Islet precursor cell (in vitro differentiated cells): ENCODE measurements around the gene DEPDC1.
"Not testable (repeated sequence)": the region's sequence is repeated elsewhere in the genome, so short reads cannot be mapped to it uniquely, and the experiment has no call there.

ENCODE experiments used
- DNase-seq: peaks from one replicate; pipeline ENCODE4 v3.0.0-alpha.2; 2018

DEPDC1 gene, protein sequence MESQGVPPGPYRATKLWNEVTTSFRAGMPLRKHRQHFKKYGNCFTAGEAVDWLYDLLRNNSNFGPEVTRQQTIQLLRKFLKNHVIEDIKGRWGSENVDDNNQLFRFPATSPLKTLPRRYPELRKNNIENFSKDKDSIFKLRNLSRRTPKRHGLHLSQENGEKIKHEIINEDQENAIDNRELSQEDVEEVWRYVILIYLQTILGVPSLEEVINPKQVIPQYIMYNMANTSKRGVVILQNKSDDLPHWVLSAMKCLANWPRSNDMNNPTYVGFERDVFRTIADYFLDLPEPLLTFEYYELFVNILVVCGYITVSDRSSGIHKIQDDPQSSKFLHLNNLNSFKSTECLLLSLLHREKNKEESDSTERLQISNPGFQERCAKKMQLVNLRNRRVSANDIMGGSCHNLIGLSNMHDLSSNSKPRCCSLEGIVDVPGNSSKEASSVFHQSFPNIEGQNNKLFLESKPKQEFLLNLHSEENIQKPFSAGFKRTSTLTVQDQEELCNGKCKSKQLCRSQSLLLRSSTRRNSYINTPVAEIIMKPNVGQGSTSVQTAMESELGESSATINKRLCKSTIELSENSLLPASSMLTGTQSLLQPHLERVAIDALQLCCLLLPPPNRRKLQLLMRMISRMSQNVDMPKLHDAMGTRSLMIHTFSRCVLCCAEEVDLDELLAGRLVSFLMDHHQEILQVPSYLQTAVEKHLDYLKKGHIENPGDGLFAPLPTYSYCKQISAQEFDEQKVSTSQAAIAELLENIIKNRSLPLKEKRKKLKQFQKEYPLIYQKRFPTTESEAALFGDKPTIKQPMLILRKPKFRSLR

DNA sequence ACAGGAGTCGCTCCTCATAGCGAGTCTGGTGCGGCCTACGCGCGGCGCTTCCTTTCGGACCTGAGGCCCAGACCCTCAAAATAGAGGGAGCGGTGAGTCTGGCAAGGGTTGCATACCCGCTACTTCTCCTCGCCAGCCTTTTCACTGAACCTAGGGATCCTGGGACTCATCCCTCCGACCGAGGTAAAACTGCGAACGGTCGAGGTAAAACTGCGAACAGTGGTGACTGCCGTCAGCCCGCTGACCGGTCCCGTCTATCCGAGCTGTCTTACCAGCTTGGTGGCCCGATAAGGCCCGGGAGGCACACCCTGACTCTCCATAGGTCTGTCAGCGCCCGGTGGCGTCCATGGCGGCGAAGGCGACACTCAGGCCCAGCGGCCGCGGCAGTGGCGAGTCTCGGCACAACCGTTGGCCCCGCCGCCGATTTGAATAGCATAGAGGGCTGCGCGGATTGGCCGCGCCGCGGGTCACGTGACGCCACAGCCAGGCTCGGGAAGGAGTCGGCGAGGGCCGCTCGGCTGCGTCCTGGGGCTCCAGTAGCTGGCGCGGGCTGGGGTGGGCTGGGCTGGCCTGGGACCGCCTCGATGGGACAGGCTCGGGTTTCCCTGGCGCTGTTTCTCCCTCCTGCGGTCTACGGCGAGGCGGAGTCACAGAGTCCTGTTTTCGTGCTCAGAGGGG, at the start of gene DEPDC1:
TSS of gene DEPDC1 (minus strand) at position 403 of the 678 bp plus-strand sequence. CDS start at position 320, 83 bp downstream.
- DNase-seq = peak; percentile 99

DNA sequence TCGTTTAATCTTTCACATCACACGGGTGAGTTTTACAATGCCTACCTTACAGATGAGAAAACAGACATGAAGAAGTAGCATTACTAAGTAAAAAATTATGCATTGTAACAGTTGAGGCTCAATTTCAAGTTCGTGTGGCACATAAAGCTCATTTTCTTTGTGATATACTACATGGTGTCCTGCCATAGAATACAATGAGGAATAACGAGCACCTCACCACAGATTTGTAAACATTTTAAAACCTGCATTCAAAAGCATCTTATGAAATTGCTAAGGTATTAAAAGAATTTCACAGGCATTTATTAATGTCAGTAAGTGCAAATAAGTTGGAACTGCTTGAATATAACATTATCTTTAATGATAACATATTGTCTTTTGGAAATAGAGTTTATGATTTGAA, 47.8 kb upstream of the DEPDC1 start:
- no peak for DNase-seq

DNA sequence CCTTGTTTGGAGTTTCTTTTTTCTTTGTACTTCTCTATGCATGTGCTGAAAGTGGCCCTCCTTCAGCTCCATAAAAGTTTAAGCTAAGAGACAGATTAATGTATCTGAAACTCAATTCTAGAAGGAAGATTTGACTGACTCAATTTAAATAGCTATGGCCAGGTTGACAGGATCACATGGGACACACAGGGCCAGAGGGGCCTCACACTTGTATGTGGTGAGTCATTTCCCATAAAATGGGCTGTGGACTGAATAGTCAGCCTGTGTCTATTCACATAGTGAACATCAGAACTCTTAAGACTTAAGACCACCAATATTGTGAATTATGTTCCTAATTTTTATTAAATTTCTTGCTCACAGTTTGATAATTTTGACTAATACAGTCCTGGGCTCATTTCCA, 45.7 kb upstream of the DEPDC1 start:
- peak; percentile 78 for DNase-seq

DNA sequence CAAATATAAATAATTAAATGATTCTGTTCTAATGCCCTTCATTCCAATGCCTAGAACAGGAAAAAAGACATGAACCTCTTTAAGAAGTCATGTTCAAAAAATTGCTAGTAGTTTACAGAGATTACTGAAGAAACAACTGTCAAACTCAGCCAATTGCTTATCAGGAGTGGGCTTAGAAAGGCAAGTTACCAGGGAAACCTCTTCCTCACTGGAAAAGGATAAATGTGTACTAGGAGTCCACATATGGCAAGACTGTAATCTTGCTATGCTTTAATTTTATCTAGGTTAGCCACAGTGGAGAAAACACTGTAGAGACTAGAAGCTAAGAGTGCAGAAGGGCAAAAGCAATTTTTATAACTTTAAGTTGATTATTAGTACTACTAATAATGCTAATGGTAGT, 42.1 kb upstream of the DEPDC1 start:
- DNase-seq = no peak

DNA sequence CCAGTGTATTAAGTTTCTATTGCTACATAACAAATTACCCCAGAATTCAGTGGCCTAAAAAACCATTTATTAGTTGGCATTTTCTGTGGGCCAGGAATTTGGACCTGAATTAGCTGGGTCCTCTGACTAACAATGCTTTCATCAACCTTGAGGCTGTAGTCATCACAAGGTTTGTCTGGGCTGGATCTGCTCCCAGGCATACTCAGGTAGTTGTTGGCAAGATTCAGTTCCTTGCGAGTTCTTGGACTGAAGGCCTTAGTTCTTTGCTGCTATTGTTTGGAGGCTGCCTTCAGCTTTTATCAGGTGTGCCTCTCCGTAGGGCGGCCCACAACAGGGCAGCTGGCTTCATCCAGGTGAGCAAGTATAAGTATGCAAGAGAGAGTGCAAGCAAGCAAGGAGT, 31.4 kb upstream of the DEPDC1 start:
- no peak for DNase-seq

DNA sequence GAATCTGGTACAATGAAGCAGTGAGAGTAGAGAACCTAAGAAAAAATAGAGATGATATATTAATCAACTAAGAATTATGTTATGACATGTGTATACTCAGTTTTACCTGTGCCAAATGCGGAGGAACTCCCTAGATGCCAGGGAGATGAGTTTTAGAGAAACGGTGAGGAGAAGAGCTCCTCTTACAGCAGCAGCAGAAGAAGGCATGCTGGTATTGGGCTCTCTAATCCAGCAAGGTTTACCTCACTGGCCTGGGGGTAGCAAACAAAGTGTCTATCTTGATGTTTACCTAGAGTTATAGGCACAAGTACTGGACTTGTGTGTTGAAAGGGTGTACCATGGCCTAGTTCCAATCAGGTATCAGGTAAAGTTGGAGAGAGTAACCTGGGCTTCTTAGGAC, 28.9 kb upstream of the DEPDC1 start:
- no peak for DNase-seq

DNA sequence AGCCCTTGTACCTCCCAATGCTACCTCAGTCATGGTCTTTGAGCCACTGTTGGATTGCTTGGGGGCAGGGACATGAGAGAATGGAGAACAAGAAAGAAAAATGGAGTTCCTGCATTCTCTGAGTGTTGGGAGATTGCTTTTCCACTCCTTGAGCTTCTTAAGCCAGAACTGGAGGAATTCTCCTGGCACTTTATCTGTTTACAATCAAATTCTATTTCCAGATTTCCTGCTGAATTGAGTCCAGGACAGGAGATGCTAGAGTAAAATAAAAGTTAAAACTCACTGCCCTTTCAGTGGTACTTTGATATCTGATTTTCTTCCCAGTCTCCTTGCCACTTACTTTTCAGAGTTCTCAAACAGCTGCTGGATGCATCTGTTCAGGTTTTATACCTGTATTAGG, 24.4 kb upstream of the DEPDC1 start:
- DNase-seq = no peak

DNA sequence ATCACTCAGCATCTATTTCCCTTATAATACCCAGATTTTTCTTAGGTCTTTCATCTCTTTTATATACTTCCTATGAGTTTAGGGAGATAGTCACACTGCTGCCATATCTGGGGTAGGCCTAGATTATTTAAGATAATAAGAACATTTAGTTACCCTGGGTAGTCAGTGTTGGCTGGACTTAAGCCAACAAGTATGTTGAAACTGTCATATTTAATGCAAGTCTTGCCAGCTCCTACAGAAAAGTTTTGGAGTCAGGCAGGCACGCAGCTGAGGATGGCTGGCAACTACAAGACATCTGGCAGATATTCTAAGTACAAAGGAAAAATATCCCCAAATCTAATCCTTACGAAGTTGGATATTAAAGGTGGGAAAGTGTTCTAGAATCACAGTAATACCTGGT, 19.2 kb upstream of the DEPDC1 start:
- DNase-seq = no peak

DNA sequence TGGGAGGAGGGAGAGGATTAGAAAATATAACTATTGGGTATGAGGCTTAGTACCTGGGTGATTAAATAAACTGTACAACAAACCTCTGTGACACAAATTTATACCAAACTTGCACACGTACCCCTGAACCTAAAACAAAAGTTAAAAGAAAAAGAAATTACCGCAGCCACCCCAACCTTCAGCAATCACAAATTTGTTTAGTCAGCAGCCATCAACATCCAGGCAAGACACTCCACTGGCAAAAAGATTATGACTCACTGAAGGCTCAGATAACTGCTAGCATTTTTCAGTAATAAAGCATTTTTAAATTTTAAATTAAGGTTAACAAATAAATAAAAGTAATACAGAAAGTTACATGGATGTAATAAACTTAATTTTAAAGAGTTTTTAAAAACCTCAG, 14.4 kb upstream of the DEPDC1 start:
- DNase-seq = no peak

DNA sequence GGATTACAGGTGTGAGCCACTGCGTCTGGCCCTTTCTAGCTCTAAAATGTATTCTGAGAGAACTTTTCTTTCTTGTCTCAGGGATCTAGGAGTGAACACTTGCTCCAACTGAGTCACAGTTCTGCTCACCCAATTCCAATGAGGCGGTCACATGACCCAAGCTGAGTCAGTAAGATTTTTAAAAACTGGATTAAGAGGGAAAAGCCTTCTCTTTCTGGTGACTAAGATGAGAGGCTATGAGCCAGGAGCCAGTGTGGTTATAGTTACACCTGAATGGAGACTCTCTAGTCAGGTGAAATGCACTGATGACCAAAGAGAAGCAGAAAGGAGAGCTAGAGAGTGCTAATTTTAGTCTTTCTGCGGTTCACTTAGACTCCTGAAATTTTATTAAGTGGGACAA, 9.5 kb upstream of the DEPDC1 start:
- no peak for DNase-seq

DNA sequence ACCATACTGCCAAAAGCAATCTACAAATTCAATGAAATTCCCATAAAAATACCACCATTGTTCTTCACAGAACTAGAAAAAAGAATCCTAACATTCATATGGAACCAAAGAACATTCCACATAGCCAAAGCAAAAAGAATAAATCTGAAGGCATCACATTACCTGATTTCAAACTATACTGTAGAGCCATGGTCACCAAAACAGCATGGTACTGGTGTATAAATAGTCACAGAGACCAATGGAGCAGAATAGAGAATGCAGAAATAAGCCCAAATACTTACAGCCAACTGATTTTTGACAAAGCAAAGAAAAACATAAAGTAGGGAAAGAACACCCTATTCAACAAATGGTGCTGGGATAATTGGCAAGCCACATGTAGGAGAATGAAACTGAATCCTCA, 6.2 kb upstream of the DEPDC1 start:
- no peak for DNase-seq

DNA sequence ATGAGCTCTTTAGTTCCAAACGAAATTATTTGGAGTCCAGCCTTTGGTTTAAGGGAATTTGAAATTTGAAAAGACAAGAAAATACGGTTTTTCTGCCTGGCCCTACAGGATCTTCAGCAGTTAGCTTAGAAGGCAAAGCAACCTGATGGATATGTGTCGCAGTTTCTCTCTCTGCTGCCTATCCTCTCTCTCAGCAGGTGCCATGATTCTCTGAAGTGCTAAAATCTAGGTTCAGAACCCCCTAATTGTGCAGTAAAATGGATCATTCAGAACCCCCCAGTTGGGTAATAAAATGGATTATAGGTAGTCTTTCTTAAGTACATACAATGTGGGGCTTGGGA, 446 bp upstream of the DEPDC1 start:
- no peak for DNase-seq

DNA sequence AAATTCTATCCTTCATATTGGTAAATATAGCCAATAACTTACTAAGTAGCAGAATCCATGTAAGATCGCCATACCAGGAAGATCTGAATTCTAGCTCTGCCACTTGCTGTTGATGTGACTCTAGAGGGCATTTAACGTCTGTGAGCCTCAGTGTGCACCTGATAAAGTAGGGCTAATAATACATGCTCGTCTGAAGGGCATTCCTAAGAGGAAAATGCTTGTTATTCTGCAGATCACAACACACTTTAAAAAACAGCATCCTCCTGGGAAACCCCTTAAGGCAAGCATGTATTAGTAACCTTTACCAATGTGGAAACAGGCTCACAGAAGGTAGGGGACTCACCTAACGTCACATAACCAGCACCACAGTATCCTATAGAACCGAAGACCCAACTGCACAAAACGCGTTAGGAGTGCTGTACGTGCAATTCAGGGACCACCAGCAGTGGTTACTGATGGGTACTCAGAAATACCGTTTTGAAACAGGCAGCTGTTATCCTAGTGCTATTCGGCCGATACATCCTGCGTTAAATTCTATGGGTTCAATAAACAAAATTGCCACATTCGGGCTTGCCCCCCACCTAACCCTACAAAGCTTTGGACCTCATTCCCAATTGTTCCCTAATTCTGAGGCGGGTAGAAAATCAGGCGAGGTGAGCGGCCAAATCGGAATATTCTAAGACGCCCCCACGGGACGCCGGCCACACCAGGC, 758 bp downstream of the DEPDC1 start:
- DNase-seq = no peak

DNA sequence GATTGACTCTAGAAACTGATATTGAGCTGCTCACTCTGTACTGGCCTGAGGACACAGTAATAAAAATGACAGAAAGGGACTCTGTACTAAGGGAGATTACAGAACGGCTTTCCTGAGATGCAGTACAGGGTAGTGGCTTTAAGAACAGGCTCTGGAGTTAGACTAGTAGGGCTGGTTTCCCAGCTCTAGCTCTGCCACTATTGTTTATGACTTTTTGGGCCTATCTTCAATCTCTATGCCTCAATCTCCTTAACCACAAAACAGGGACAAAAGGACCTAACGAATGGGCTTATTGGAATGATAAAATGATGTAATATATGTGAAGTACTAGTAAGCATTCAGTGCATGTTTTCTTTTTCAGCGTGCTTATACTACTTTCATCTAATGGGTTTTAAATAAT, 1.4 kb downstream of the DEPDC1 start:
- DNase-seq = no peak

DNA sequence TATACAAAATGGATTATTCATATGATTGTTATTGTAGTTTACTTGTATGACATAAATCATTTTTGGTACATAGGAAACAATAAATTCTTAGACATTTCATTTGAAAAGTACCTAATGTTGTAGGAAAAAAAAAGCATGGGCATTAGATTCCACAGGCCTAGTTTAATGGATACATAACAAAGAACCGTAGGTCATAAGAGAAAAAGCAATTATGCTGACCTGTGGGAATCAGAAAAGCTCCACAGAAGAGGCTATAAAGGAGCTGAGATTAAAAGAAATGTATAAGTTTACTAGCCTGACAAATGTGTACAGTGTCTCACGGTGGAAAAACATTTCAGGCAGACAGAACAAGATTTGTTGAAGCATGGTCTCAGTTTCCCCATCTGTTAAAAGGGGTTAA, 3.7 kb downstream of the DEPDC1 start:
- DNase-seq = no peak

DNA sequence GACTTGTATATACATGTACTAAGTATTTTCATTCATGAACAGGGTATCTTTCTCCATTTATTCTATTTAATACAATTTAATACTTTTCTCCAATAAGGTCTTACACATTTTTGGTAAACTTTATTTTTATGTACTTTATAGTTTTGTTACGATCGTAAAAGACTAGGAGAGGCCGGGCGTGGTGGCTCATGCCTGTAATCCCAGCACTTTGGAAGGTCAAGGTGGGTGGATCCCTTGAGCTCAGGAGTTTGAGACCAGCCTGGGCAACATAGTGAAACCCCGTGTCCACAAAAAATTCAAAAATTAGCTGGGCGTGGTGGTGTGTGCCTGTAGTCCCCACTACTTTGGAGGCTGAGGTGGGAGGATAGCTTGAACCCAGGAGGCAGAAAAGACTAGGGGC, 4.6 kb downstream of the DEPDC1 start:
- not testable (repeated sequence) for DNase-seq

DNA sequence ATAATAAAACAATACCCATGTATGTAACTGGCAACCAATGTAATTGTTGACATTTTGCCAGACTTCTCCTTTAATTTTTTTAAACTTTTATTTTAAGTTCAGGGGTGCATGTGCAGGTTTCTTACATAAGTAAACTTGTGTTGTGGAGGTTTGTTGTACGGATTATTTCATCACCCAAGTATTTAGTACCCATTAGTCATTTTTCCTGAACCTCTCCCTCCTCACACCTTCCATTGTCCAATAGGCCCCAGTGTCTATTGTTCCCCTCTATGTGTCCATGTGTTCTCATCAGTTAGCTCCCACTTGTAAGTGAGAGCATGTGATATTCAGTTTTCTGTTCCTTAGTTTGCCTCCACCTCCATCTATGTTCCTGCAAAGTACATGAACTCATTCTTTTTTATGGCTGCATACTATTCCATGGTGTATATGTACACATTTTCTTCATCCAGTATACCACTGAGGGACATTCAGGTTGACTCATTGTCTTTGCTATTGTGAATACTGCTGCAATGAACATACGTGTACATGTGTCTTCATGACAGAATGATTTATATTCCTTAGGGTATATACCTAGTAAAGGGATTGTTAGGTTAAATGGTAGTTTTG, 6.7 kb downstream of the DEPDC1 start:
- DNase-seq = no peak

DNA sequence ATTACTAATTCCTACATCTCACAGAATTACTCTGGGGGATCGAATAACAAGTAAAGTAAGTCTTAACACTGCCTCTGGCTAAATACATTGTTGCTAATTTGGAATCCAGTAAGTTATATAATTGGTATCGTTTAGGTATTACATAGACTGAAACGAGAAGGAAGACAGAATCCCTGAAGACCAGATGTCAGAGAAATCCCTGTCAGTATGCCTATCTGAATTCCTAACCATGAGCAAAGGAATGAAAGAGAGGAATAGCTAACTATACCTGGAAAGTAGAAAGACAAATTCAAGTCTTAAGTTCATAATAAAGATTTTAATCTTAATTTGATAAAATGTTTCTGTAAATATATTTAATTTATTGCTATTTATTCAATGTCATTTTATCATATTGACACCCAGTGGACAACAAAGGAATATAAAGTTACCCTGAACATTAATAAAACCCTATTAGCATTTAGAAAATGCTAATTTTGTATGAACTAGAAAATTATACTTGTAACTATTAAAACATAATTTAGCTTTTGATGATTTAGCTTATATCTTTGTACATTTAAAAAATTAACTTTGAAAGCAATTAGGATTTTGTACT, 11.4 kb downstream of the DEPDC1 start:
- DNase-seq = no peak

DNA sequence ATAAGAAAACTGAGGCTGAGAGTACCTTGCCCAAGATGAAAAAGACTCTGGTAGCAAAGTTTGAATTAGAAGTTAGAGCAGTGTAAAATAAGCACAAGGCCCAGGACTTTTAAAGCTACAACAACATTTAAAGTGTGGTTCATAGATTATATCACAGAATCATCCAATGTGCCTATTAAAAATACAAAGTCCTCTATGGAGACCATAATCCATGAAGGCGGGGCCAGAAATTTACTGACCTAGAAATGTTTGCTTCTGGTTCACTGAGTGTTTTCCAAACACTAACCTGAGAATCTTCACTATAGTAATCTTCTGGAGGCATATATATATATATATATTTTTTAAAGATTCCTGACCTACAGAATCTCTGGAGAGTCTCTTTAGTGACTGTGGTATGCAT, 12.3 kb downstream of the DEPDC1 start:
- no peak for DNase-seq

DNA sequence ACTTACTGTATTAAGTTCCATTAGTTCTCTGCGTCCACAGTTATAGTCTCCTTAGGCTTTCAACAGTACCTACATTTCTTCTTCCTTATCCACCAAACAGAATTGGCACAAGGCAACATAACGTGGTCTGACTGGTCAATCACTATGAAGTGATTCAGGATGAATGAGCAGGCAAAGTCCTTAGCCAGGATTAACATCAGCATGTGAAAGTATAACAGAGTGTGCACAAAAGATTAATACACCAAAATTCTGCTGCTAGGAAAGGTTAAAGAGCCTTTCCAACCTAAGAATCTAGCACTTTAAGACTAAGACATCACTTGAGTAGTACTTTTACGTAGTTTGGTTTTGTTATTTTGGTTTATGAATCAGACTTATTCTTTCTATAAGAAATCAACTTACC, 15.8 kb downstream of the DEPDC1 start:
- no peak for DNase-seq

DNA sequence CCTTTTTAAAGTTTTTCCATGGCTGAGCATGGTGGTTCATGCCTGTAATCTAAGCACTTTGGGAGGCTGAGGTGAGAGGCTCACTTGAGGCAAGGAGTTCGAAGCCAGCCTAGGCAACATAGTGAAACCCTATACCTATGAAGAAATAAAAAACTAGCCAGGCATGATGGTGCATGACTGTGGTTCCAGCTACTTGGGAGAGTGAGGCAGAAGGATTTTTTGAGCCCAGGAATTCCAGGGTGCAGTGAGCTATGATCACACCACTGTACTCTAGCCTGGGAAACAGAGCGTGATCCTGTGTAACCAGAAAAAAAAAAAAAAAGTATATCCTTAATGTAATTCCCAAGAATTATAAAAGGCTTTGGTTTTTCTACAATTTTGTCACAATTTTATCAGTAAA, 17.4 kb downstream of the DEPDC1 start:
- DNase-seq = no peak

DNA sequence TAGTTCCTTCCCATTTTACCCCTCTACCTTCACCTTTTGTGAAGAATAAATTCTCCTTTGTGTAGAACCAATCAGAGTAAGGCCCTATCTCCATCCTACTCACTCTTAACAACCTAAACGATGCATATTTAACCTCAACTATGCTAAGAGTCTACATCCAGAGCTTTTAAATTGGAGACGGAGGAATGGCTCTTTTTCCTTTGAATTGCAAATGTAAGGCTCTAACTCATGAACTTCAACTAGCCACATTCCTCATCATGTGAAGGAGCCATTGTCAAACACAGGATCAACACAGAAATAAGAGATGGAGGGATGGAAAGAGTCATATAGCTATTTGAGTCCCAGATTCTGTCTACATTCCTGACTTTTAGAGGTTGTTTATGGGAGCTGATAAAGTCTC, 18.2 kb downstream of the DEPDC1 start:
- no peak for DNase-seq
